NCI-H2196 treated with DMSO at 0.1 percent for 48 hours (cell line): ENCODE results near the gene PPP2R5B.
"Not testable (repeated sequence)": the region's sequence is repeated elsewhere in the genome, so short reads cannot be mapped to it uniquely, and the experiment has no call there.

Source experiments
- DNase-seq: peaks from one replicate; lab custom pipeline; 2025; ENCODE audit not compliant: unreplicated experiment; lab: John Stamatoyannopoulos, UW

PPP2R5B gene

DNA sequence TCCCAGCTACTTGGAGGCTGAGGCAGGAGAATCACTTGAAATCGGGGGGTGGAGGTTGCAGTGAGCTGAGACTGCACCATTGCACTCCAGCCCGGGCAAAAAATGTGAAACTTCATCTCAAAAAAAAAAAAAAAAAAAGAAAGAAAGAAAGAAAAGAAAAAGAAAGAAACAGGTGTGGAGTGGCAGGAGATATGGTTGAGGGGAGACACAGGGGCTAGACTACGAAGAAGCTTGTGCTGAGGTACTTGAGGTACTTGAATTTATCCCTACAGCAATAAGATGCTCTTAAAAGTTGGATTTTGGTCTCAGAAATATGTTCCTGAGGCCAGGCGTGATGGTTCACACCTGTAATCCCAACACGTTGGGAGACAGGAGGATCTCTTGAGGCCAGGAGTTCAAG is 49.6 kb downstream of the PPP2R5B start:
- DNase-seq = no peak

DNA sequence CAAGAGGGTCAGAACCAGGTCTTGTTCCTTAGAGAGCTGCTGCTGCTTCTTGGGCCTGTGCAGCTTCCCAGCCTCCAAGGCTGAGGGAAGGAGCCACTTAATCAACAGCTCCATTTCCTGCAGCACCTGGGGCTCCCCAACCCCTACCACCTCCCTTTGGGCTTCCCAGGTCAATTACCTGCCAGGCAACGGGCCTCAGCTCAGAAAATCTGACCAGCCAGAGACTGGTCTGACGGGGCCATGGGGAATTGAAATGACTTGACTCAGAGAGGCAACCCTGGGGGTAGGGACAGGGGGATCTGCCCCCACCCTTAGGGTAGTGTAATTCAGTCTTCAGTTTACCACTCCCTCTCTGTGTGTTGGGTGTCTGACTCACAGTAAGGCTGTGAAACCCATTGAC is 52.2 kb downstream of the PPP2R5B start:
- no peak for DNase-seq

DNA sequence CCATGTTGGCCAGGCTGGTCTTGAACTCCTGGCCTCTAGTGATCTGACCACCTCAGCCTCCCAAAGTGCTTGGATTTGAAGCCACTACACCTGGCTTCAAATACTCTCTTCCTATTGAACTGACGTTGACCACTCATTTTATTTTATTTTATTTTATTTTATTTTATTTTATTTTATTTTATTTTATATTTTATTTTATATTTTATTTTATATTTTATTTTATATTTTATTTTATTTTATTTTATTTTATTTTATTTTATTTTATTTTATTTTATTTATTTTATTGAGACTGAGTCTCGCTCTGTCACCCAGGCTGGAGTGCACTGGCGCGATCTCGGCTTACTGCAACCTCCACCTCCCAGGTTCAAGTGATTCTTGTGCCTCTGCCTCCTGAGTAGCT is 58.9 kb downstream of the PPP2R5B start:
- not testable (repeated sequence) for DNase-seq
